HG03460 (cell line): ENCODE results near the gene TKT.

Experiments
- ATAC-seq: cut with Tn5 transposase; IDR thresholded peaks from one replicate; pipeline ENCODE4 v1.9.1; 2021; ENCODE audit not compliant: unreplicated experiment

The TKT gene

DNA sequence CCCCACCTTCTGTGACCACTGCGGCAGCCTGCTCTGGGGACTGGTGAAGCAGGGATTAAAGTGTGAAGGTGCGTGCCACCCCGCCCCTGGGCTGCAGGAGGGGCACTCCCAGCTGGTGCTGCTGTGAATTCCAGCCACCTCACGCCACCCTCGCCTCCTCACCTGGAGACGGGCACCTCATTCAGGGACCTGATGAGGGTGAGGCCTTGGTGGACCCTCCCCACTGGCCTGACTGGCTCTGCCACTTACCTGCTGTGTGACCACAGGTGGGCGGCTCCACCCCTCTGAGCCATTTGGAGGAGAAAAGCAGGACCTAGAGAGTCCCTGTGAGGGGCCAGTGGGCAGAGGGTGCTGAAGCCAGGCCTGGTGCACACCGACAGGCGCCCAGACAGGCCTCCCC is 72.3 kb downstream of the TKT start:
- no peak for ATAC-seq

- no peak for ATAC-seq
Observed at GRCh38 chr3:53182764-53183355, 73.0 kb downstream of the TKT start.

DNA sequence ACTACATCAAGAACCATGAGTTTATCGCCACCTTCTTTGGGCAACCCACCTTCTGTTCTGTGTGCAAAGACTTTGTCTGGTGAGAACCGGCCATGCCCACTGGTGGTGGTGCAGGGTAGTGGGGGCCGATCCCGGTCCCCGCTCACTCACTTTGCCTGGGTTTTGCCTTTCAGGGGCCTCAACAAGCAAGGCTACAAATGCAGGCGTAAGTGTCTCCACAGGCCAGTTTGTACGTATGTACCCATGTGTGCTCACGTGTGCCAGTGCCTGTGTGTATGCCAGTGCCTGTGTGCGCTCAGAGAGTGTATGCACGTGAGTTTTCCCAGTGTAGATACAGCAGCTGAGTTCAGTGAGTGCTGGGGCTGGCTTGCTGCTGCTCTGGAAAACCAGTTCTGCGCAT is 74.3 kb downstream of the TKT start:
- no peak for ATAC-seq

GRCh38 chr3:53181024-53181371 is 74.8 kb downstream of the TKT start:
- ATAC-seq, result peak; percentile 15

DNA sequence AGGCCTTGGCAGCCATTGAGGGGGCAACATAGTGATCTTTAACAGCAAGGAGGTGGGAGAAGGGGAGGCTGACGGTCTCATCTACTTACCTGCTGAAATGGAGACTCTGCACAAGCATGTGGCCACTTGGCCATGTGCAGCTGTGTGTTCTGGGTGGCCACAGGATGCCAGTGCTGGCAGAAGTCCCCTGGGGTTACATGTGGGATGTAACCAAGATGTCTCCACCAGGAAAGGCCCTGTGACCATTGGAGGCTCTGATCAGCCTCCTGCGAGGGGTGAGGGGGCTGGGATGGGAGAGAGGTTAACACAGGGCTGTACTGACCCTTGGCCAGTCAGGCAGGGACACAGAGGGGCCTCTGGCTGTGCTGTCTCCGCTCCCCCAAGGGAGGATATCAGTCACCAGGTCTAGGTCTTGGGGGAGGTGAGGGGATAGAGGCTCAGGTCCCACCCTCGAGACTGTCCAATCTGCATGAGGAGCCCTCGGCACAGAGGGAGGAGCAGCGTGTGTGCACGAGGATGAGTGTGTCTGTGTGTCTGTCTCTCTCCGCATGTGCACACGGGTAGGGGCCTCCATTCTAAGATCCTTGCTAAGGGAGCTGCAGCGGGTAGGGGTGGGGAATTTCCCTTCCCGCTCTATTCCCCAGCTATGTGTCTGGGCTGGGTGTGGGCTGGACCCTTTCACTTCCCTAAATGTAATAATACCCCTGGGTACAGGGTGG is 75.4 kb downstream of the TKT start:
- peak; percentile 92 for ATAC-seq

DNA sequence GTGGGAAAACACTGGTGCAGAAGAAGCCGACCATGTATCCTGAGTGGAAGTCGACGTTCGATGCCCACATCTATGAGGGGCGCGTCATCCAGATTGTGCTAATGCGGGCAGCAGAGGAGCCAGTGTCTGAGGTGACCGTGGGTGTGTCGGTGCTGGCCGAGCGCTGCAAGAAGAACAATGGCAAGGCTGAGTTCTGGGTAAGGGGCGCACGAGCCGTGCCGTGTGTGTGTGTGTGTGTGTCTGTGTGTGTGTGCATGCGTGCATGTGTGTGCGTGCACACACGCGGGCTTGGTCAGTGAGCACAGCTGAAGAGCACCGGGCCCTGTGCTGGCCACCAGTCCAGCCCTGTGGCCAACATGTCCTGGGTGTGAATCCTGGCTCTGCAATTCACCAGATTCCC is 76.2 kb downstream of the TKT start:
- ATAC-seq, result no peak

DNA sequence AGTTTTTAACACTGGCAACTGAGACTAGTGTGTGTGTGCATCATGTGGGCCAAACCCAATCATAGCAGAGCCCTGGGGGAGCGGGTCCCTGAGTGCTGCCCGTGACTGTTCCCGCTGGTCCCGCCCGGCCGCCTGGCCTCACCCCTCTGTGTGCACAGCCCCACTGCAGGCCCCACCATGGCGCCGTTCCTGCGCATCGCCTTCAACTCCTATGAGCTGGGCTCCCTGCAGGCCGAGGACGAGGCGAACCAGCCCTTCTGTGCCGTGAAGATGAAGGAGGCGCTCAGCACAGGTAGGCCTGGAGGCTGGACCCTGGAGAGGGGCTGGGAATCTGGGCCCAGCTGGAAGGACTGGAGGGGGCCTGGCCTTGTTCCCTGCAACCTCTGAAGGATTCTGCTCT is 77.6 kb downstream of the TKT start:
- ATAC-seq, result no peak

GRCh38 chr3:53175613-53176540 is 79.9 kb downstream of the TKT start:
- ATAC-seq, result no peak
